Measurements from ENCODE around the gene COMMD8.
"Not testable (repeated sequence)": the region's sequence is repeated elsewhere in the genome, so short reads cannot be mapped to it uniquely, and the experiment has no call there.

COMMD8 gene

GRCh38 chr4:47463235-47463956 is at the start of gene COMMD8:
Gene COMMD8, minus strand, starts transcription at chr4:47463702. Its CDS starts 51 bp downstream, at chr4:47463651.
- peak; percentile 93 for DNase-seq

DNA sequence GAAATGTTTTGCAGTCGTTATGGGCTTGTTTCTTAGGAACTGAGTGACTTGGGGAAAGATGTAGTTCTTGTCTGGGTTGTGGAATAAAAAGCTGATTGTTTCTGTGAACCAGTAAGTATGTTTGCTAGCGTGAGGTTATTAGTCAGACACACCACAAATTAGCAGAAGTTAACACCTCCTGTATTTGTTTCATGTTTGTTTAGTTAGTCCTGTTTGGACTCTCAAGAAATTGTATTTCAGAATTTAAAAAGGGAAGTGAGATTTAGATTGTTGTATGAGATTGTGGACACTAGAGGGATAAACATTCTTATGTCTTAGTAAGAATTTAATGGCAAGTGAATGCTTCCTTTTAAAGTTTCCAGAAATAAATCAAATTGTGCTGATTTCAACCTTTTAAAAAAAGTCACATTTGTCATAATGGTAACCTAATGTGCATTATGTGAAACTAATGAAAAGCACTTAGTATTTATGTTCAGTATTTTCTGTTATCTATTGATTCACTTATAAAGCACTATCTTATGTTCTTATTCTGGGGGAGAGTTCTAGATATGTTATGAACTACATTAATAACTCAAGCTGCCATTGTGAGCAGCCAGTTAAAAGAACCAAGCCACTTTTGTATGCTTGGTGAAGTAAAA is 47.1 kb upstream of the COMMD8 start:
- no peak for DNase-seq

DNA sequence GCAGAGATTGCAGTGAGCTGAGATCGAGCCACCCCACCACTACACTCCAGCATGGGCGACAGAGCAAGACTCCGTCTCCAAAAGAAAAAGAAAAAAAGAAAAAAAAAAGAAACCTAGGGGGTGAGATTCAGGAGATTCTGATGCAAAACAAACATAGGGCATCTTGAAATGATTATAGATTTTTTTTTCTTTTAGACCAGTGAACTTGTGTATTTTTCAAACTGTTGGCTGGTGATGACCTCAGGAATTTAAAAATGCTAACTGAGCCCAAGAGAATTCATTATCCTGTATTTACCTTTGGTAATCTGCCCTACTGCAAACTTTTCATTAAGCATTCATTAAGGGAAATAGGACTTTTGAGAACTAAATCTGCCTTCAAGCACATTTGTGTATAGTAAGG is 42.2 kb upstream of the COMMD8 start:
- no peak for DNase-seq

DNA sequence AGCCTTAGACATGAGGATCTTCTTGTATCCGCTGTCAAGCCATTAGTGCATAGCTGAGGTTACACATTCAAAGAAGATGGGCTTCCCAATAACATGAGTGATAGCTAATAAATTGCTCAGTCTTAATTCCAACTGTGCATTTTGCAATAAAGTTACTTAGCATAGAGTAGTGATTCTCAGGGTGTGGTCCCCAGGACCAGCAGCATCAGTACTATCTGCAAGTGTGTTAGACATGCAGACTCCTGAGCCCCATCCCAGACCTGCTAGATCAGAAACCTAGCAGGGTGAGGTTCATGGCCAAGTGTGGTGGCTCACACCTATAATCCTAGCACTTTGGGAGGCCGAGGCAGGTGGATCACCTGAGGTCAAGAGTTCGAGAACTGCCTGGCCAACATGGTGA is 41.6 kb upstream of the COMMD8 start:
- DNase-seq = no peak

DNA sequence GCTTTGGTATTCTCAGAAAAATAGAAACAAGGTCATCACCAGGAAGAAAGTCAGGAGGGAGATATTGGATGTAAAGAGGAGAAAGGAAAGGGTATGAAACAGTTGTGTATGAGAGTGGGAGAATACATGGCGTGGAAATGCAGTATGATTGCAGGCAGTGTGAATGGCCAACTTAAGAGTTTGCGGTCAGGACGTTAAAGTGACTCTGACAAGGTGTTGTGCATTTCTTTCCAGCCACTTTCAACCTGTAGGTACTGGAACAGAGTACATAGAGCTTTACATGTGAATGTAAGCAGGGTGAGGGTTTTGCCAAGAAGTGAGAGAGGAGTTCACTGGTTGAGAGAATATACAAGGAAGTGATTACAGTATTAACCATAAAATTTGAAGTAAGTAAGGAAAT is 37.3 kb upstream of the COMMD8 start:
- no peak for DNase-seq

DNA sequence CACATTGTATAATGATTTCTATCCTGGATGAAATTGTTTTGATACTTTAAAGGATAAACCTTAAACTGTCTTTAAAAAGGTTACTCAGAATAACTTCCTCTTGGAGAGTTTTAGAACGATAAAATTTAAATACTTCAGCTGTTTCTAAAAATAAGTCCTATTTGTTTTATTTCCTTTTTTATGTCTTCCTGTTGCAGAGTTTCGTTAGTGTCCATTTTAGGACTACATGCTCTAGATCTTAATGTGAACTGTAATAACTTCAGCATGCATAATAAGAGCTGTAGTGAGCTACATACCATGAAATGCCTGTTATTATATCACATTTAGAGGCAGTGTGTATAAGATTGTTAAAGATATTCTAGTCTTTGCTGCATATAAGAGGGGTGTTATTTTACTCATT is 36.2 kb upstream of the COMMD8 start:
- no peak for DNase-seq

DNA sequence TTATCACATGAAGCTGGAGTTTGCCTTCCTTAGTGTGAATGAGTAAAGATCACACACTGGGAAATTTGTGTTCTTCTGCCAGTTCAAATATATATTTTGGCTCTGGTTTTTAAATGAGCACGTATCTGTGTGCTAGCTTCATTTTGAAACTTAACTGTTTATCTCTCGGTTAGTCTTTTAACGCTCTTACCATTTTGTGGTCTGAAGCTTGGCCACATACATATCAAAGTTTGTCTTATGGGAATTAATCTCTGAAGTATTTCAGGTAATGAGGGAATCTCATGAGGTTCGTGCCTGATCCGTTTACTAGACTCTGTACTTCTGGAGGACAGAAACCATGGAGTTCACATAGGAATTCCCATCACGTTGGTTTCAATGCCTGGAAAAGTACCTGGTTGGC is 35.4 kb upstream of the COMMD8 start:
- no peak for DNase-seq

DNA sequence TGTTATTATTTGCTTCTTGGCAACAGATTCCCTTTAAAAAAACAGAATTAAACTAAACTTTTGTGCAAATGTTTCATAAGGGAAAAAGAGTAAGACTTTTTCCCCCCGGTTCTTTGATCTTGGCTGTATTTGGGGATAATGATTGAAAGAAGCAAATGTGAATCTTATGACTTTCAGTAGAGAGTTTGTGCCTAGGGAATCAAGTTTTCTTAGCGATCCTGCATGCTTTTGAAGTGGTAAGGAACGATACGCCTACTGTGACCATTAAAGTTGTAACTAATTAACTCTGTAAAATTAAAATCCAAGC is 30.6 kb upstream of the COMMD8 start:
- DNase-seq = no peak

GRCh38 chr4:47493238-47494123 is 30.0 kb upstream of the COMMD8 start:
- no peak for DNase-seq

DNA sequence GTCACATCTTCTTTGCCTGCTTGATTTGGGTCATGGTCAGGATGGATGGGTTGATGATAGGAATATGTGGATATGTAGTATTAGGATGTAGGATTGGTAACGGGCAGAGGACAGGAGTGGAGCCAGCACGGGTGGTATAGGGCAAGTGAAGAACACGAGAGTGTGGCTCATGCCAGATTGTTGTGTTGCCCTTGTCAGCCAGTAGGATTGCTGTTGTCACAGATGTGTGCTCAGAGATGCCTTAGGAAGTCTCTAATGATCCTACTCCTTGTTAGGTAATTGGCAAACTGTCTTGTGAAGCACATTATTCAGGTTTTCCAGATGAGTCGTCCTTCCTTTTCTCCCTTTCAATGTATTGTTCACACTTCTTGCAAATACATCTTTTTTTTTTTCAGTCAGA is 27.0 kb upstream of the COMMD8 start:
- DNase-seq = no peak

DNA sequence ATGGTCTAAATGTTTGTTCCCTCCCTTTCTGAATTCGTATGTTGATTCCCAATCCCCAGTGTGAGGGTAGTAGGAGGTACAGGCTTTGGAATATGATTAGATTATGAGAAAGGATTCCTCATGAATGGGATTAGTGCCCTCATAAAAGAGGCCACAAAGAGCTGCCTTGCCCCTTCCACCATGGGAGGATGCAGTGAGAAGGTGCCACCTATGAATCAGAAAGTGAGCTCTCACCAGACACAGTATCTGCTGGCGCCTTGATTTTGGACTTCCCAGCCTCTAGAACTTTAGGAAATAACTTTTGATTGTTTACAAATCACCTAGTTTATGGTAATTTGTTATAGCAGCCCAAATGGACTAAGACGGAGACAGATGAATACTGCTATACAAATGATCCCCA is 25.2 kb upstream of the COMMD8 start:
- DNase-seq = no peak

GRCh38 chr4:47486727-47487126 is 23.2 kb upstream of the COMMD8 start:
- not testable (repeated sequence) for DNase-seq

- no peak for DNase-seq
Measured at GRCh38 chr4:47486231-47486673, 22.8 kb upstream of the COMMD8 start.

GRCh38 chr4:47485768-47486167 is 22.3 kb upstream of the COMMD8 start:
- DNase-seq = no peak

DNA sequence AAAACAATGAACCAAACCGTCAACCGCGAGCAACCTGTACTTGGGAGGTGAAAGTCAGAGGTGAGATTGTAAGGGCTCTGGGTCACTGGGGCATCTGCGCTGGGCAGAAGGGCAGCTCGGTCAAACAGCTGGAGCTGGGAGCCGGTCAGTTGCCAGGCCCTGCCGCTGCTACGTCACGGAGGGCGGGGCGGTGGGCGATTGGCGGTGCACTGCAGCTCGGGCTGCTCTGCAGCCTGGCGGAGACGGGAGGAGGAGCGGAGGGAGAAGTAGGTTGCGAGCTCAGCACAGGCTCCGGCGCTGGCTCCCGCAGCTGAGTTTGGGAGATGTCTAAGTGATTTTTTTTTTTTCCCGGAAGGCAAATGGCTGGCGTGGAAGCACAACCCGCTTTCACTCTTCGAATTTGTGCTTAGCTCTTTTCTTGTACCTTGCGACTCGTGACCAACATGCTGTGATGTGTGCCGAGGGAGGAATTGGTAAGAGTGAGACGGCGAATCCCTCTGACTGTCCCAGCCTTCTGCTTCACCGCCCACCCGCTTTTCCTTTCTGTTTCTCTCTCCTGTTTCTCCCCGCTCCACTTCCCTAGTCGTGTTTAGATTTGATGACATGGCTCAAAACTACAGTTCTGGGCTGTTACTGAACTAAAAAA is 21.7 kb upstream of the COMMD8 start, which contains the start of gene ATP10D:
Gene ATP10D (plus strand): TSS at position 229 of the 646 bp plus-strand sequence. CDS start 27,266 bp downstream, outside the sequence.
- peak; percentile 83 for DNase-seq

DNA sequence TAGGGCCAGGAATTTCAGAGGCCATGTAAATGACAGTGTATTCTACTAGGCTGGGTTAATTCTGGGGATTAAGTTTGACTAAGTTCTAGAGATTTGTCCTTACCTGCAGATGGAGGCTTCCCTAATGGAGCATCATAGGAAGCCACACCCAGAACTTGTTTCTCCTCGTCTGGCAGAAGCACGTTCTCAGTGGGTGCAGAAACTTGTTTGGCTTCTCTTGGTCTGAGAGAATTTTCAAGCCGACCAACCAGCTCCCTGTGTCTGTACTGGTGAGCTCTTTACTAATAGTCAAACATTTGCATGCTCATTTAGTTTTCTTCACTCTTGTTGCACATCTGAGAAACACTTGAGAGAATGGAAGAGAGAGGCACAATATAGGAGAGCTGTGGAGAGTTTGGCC is 20.7 kb upstream of the COMMD8 start:
- no peak for DNase-seq

DNA sequence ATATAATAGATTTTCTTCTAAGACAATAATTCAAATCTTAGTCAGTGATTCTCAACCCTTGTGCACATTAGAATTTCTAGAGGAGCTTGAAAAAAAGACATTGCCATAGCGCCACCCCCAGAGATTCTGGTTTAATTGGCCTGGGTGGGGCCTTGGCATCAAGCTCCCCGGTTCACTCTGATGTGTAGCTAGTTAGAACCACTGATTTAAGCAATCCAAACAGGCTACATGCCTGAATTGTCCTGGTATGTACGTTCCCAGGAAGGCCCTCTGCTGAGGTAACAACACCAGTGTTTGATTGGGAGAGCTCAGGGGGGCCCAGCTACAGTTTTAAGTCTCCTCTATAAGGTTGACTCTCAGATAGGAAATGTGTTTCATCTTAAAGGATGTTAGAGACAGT is 20.2 kb upstream of the COMMD8 start:
- DNase-seq = no peak

GRCh38 chr4:47482326-47482725 is 18.8 kb upstream of the COMMD8 start:
- DNase-seq = no peak

GRCh38 chr4:47478804-47479203 is 15.3 kb upstream of the COMMD8 start:
- no peak for DNase-seq

DNA sequence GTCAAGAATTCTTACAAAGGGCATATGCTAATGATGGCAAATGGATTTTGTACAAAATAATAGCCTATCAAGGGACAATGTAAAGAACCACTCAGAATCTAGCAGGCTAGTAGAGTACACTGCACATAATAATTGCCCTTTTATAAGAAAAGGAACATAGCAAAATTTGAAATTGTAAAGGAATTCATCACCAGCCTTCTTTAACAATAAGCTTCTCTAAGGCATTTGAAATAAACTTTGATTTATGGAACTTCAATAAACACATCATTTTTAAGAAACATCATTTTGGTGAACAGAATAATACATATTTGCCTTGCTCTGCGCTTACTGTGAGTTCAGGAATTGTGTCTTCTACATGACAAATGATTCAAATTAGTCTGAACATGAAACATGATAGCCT is 11.9 kb upstream of the COMMD8 start:
- DNase-seq = no peak

DNA sequence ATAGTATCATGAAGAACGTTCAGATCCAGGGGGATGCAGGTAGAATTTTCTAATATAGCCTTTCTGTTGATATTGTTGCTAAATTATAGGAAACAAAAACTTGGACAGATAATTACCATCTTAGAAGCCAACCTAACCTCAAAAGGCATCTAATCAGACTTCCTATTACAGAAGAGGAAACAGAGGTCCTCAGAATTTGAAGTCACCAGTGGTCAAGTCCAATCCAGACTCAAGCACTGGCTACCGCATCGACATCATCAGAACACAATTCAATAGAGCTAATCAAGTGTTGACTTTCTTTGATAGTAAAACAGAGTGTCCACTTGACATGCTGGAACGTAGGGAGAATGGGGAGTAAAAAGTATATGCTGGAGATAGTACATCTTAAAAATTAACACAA is 11.3 kb upstream of the COMMD8 start:
- no peak for DNase-seq

- DNase-seq = no peak
Measured at GRCh38 chr4:47473141-47473750, 9.7 kb upstream of the COMMD8 start.

GRCh38 chr4:47471591-47471990 is 8.1 kb upstream of the COMMD8 start:
- DNase-seq = no peak
